Cerebellar nuclear complex (tissue), 1 donor: ENCODE measurements around the gene ENDOU.
"Not testable (repeated sequence)": the region's sequence is repeated elsewhere in the genome, so short reads cannot be mapped to it uniquely, and the experiment has no call there.

Source experiments
- DNase-seq, 2 experiments: peaks; one replicate each; lab custom pipeline; 2025; lab: John Stamatoyannopoulos, UW

The ENDOU gene

GRCh38 chr12:47679785-47680184, 45.5 kb downstream of the ENDOU start:
- no peak for DNase-seq

DNA sequence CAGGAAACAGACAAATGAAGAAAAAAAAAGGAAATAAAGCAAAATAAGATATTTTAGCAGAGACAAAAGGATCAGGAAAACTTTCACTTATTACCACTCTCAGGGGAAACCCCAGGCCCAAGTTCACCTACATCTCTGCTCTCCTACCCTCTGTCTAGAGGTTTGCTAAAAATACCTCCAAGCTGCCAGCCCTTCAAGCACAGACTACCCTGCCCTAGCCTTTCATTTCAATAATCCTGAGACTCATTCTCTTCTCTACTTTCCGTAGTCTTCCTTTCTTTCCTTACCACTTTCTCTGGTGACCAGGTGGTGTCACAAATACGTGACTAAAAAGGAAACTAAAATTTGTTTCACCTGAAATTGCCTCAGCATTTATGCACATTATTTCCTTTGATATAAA, 53.2 kb downstream of the ENDOU start:
- no peak for DNase-seq

DNA sequence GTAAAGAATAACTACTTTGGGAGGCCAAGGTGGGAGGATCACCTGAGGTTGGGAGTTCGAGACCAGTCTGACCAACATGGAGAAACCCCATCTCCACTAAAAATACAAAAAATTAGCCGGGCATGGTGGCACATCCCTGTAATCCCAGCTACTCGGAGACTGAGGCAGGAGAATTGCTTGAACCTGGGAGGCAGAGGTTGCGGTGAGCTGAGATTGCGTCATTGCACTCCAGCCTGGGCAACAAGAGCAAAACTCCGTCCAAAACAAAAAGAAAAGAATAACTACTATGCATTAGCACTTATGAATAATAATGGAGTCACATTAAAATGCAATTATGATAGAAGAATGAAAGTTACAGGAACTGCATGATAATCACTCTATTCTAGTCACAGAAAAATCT, 57.4 kb downstream of the ENDOU start:
- not testable (repeated sequence) for DNase-seq
